B cell (primary cell): ENCODE data around the gene GIT1. TPM values are rescaled to one million over a fixed set of nuclear protein-coding genes. Genes with fewer than 3 reads are reported as not detected.

Experiments used
- ATAC-seq: fragments of 200-7000 bp; cut with Tn5 transposase; one replicate; pipeline ENCODE4 v1.10.0; 2021; ENCODE audit warnings: low read depth, mild to moderate bottlenecking, moderate number of reproducible peaks, moderate library complexity
- CTCF ChIA-PET: fragments of 350-600 bp; sonication (Branson Sonifier 250); formaldehyde crosslinking; loops from one replicate; lab custom pipeline; 2021; ENCODE audit warnings: antibody characterized with exemption, inconsistent platforms; lab: Charles Lee
- POLR2A ChIA-PET: fragments of 350-600 bp; sonication (Branson Sonifier 250); formaldehyde crosslinking; loops from one replicate; lab custom pipeline; 2021; ENCODE audit warnings: antibody characterized with exemption; lab: Charles Lee
- DNase-seq: peaks from one replicate; pipeline ENCODE4 v3.0.0; 2013
- H2AFZ ChIP-seq: 2 replicates; pipeline ENCODE4 v1.6.1; 2012; ENCODE audit warnings: mild to moderate bottlenecking, low read depth, low read length; ENCODE audit not compliant: insufficient read depth, poor library complexity, severe bottlenecking
- H3K27ac ChIP-seq, 2 donors: 1 replicate in 1 of 2; 2 replicates in 1 of 2; pipeline ENCODE4 v1.5.1; 2012 to 2013; ENCODE audit warnings: low read length in 2 of 2, mild to moderate bottlenecking in 2 of 2, moderate library complexity in 1 of 2
- H3K27me3 ChIP-seq, 4 experiments: fragments of 200-600 bp in 1 of 4; sonication (generic) in 1 of 4; replicated peaks in 1 of 4; 1 replicate in 2 of 4; 2 replicates in 2 of 4; pipeline versions ENCODE4 v1.6.1 to v1.7.0; 2013 to 2016; ENCODE audit warnings: low read length in 3 of 4, mild to moderate bottlenecking in 2 of 4, mixed read lengths in 1 of 4, moderate library complexity in 1 of 4; ENCODE audit not compliant: insufficient read depth in 4 of 4, control insufficient read depth in 3 of 4; ENCODE audit errors: control extremely low read depth in 1 of 4
- H3K36me3 ChIP-seq, 2 experiments: replicated peaks in 1 of 2; 1 replicate in 1 of 2; 2 replicates in 1 of 2; pipeline versions ENCODE4 v1.6.1 to v1.7.1; 2013; ENCODE audit warnings: low read length in 1 of 2; ENCODE audit not compliant: insufficient read depth in 2 of 2, control insufficient read depth in 1 of 2; ENCODE audit errors: control extremely low read depth in 1 of 2, extremely low read depth in 1 of 2
- H3K4me1 ChIP-seq, 2 donors: fragments of 200-600 bp in 1 of 2; sonication (generic) in 1 of 2; 1 replicate in 1 of 2; 2 replicates in 1 of 2; pipeline versions ENCODE4 v1.5.1 to v1.6.1; 2013 to 2017; ENCODE audit warnings: low read length in 2 of 2; ENCODE audit not compliant: control insufficient read depth in 2 of 2, insufficient read depth in 2 of 2
- H3K4me2 ChIP-seq: replicated peaks from 2 replicates; pipeline ENCODE3; 2012; ENCODE audit warnings: mild to moderate bottlenecking, low read depth, low read length; ENCODE audit not compliant: poor library complexity, severe bottlenecking
- H3K4me3 ChIP-seq, 5 experiments: fragments of 200-600 bp in 1 of 5; sonication (generic) in 1 of 5; 1 replicate in 3 of 5; 2 replicates in 2 of 5; pipeline versions ENCODE4 v1.5.1 to v1.7.0; 2011 to 2016; ENCODE audit warnings: low read length in 4 of 5, mild to moderate bottlenecking in 4 of 5, low read depth in 2 of 5, control low read depth in 1 of 5, moderate library complexity in 1 of 5; ENCODE audit not compliant: insufficient read depth in 1 of 5; ENCODE audit errors: control extremely low read depth in 1 of 5, extremely low read depth in 1 of 5
- H3K79me2 ChIP-seq: fragments of 200-600 bp; sonication (generic); one replicate; pipeline ENCODE4 v1.6.0; 2016; ENCODE audit warnings: low read length; ENCODE audit not compliant: control insufficient read depth, insufficient read depth
- H3K9ac ChIP-seq: fragments of 200-600 bp; sonication (generic); 2 replicates; pipeline ENCODE4 v1.6.1; 2017; ENCODE audit warnings: mild to moderate bottlenecking, low read length, moderate library complexity
- H3K9me3 ChIP-seq, 3 donors: one replicate each; pipeline versions ENCODE4 v1.6.1 to v1.7.1; 2013; ENCODE audit warnings: low read length in 2 of 3; ENCODE audit not compliant: control insufficient read depth in 2 of 3, insufficient read depth in 1 of 3; ENCODE audit errors: control extremely low read depth in 1 of 3
- H4K20me1 ChIP-seq: 2 replicates; pipeline ENCODE4 v1.6.0; 2012; ENCODE audit warnings: mild to moderate bottlenecking, low read length; ENCODE audit not compliant: insufficient read depth, control insufficient read depth, poor library complexity, severe bottlenecking
- H3K27ac Mint-ChIP-seq: one replicate; pipeline ENCODE4 v1.8.0; 2021; ENCODE audit warnings: mixed read lengths
- H3K27me3 Mint-ChIP-seq: one replicate; pipeline ENCODE4 v1.8.0; 2021; ENCODE audit warnings: mixed read lengths
- H3K4me1 Mint-ChIP-seq: one replicate; pipeline ENCODE4 v1.8.0; 2021; ENCODE audit warnings: mixed read lengths
- H3K4me3 Mint-ChIP-seq: one replicate; pipeline ENCODE4 v1.8.0; 2021; ENCODE audit warnings: mixed read lengths
- H3K9me3 Mint-ChIP-seq: one replicate; pipeline ENCODE4 v1.8.0; 2022; ENCODE audit warnings: mixed read lengths; ENCODE audit not compliant: insufficient read depth
- EZH2 ChIP-seq: IDR thresholded peaks from 2 replicates; pipeline ENCODE4 v1.6.1; 2012; ENCODE audit warnings: borderline replicate concordance, low read depth, mild to moderate bottlenecking, moderate library complexity, low read length; ENCODE audit not compliant: insufficient read depth, poor library complexity, severe bottlenecking
- WGBS: methylation state at CpG from one replicate; pipeline ENCODE4 v1.1.5; 2013; ENCODE audit warnings: missing lambda C conversion rate; ENCODE audit not compliant: insufficient coverage; 5-methylcytosine and 5-hydroxymethylcytosine counted together
- intact Hi-C: fragments of 100-400 bp; cut with micrococcal nuclease; formaldehyde crosslinking; loops from one replicate; pipeline ENCODE4 v1.10.0; 2022
- polyA plus RNA-seq: library from polyadenylated mRNA; depleted of rRNA; stranded (reverse); fragments of >200 nt; gene quantifications from 2 replicates; pipeline ENCODE4 v1.2.3, GENCODE V29; 2012
- total RNA-seq, 2 donors: library from RNA; stranded (reverse); fragments of 120-200 nt in 1 of 2; gene quantifications; 1 replicate in 1 of 2; 2 replicates in 1 of 2; pipeline versions ENCODE4 v1.2.3 to v1.2.4, GENCODE V29; 2013 to 2022
- TF ChIP-seq, protein P1 (sequence below): fragments of 200-600 bp; IDR thresholded peaks from one replicate; pipeline ENCODE4 v1.8.0; 2022; ENCODE audit warnings: antibody characterized with exemption, mild to moderate bottlenecking

The GIT1 gene
- total and polyA plus RNA-seq, 2 donors (not counting 1 experiment from before 2014, with no cell fraction given), result 49.3 to 61.9 TPM

- H3K27ac Mint-ChIP-seq, result peak overlapping the region; percentile 32
Measured at GRCh38 chr17:29573871-29574731, 15.3 kb downstream of the GIT1 start.

More at GRCh38 chr17:29573871-29574731, 15.3 kb downstream of the GIT1 start:
- Mint-ChIP-seq H3K27me3 (no peaks in the 10 kb centered on the region), H3K4me3 (no peak overlapping the region), H3K9me3 (no peaks in the 10 kb centered on the region), H3K4me1 (peaks cover 23% of the 10 kb centered on the region)
- Histone ChIP-seq H2AFZ (no peak overlapping the region), H3K27ac (no peak overlapping the region), H3K27me3 (no peaks in the 10 kb centered on the region), H3K36me3 (peaks cover 0 to 51% of the 10 kb centered on the region in 2 experiments), H3K4me2 (peak overlapping the region; percentile 37), H3K79me2 (peaks cover 13% of the 10 kb centered on the region), H4K20me1 (peaks cover 37% of the 10 kb centered on the region), H3K9ac (no peak overlapping the region), H3K4me1 (peaks cover 12 to 24% of the 10 kb centered on the region in 2 donors), H3K4me3 (no peak overlapping the region), H3K9me3 (no peaks in the 10 kb centered on the region)
- TF ChIP-seq EZH2, result no peak
- TF ChIP-seq, protein P1, sequence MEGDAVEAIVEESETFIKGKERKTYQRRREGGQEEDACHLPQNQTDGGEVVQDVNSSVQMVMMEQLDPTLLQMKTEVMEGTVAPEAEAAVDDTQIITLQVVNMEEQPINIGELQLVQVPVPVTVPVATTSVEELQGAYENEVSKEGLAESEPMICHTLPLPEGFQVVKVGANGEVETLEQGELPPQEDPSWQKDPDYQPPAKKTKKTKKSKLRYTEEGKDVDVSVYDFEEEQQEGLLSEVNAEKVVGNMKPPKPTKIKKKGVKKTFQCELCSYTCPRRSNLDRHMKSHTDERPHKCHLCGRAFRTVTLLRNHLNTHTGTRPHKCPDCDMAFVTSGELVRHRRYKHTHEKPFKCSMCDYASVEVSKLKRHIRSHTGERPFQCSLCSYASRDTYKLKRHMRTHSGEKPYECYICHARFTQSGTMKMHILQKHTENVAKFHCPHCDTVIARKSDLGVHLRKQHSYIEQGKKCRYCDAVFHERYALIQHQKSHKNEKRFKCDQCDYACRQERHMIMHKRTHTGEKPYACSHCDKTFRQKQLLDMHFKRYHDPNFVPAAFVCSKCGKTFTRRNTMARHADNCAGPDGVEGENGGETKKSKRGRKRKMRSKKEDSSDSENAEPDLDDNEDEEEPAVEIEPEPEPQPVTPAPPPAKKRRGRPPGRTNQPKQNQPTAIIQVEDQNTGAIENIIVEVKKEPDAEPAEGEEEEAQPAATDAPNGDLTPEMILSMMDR, result no peak
- no peak for ATAC-seq
- ChIA-PET CTCF (interaction anchor here (0.6 to 24.3 kb wide), 15 partner anchors 11 to 236 kb away, joined by 3 to 336 read pairs (median 7); partner anchors contain the start of gene ANKRD13B), POLR2A (interaction anchor here (0.7 to 1.0 kb wide), 2 partner anchors 43 to 305 kb away, joined by 4 to 6 read pairs; no protein-coding TSS in a partner anchor)
- DNase-seq, result no peak
- WGBS, result 98% methylated on average over 6 of the region's 14 CpGs
- intact Hi-C loops, result loop anchor here (1.0 kb wide), 1 partner anchor 204 kb away; no protein-coding TSS in a partner anchor
